Mesodermal cell (in vitro differentiated cells): ENCODE measurements around the gene ARID1B.

ENCODE experiments used
- H3K27ac ChIP-seq: 2 replicates; pipeline ENCODE4 v1.7.0; 2013; ENCODE audit warnings: mild to moderate bottlenecking, low read depth, low read length, moderate library complexity; ENCODE audit not compliant: severe bottlenecking
- H3K36me3 ChIP-seq: 2 replicates; pipeline ENCODE4 v1.7.1; 2013; ENCODE audit warnings: mild to moderate bottlenecking, low read length, moderate library complexity; ENCODE audit not compliant: control insufficient read depth, insufficient read depth
- H3K4me1 ChIP-seq: one replicate; pipeline ENCODE4 v1.7.1; 2013; ENCODE audit warnings: mild to moderate bottlenecking, low read length; ENCODE audit not compliant: insufficient read depth, control insufficient read depth, poor library complexity, severe bottlenecking
- H3K4me3 ChIP-seq: 2 replicates; pipeline ENCODE4 v1.7.0; 2013; ENCODE audit warnings: low read length, control low read depth, mild to moderate bottlenecking; ENCODE audit not compliant: insufficient read depth, poor library complexity, severe bottlenecking; ENCODE audit errors: extremely low read depth
- H3K9me3 ChIP-seq: 2 replicates; pipeline ENCODE4 v1.7.1; 2013; ENCODE audit warnings: mild to moderate bottlenecking, low read length, moderate library complexity; ENCODE audit not compliant: control insufficient read depth
- WGBS, 2 experiments: methylation state at CpG; one replicate each; pipeline ENCODE4 v1.1.5; 2013; ENCODE audit warnings: missing lambda C conversion rate in 2 of 2; ENCODE audit not compliant: insufficient coverage in 2 of 2; 5-methylcytosine and 5-hydroxymethylcytosine counted together

Gene ARID1B

DNA sequence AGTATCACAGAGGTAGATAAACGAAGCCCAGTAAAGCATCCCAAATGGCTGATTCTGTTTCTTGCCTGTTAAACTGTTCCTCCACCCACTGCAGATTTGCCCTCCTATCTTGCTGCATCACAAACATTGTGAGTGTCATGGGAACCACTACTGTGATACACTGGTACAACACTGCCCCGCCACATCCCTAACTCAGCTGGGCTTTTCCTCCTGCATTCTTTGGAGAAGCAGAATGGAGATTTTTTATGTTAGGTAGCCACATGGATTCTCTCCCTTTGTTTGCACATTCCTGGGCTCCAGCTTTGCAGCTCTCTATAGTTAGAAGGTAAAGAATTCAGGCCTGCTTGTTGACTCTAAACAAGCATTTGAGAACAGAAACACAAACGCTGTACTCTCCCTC is 312.1 kb downstream of the ARID1B start:
- no peak overlapping the region for H3K4me3 ChIP-seq

GRCh38 chr6:157089851-157090250 is 312.7 kb downstream of the ARID1B start:
- H3K9me3 ChIP-seq: no peaks in the 10 kb centered on the region
- peak overlapping the region; percentile 87 for H3K27ac ChIP-seq
- peaks cover 31% of the 10 kb centered on the region for H3K36me3 ChIP-seq
- H3K4me1 ChIP-seq: peaks cover 32% of the 10 kb centered on the region
- WGBS, 2 experiments: 49 to 50% methylated on average over 6 to 7 of the region's 9 CpGs
- no peak overlapping the region for H3K4me3 ChIP-seq

More for the DNA sequence above, 312.1 kb downstream of the ARID1B start:
- Histone ChIP-seq H3K4me1 (peaks cover 32% of the 10 kb centered on the region), H3K36me3 (peaks cover 36% of the 10 kb centered on the region), H3K27ac (peak overlapping the region; percentile 87), H3K9me3 (no peaks in the 10 kb centered on the region)
- 0 to 29% methylated on average over 1 of the region's 3 CpGs for WGBS, 2 experiments

- H3K4me3 ChIP-seq: no peak overlapping the region
- H3K27ac ChIP-seq: no peak overlapping the region
- peaks cover 32% of the 10 kb centered on the region for H3K4me1 ChIP-seq
- WGBS, 2 experiments: 76 to 83% methylated on average over 9 of the region's 9 CpGs
- H3K9me3 ChIP-seq: no peaks in the 10 kb centered on the region
- H3K36me3 ChIP-seq: peaks cover 26% of the 10 kb centered on the region
These were observed 313.6 kb downstream of the ARID1B start for GRCh38 chr6:157090736-157091135.

- Histone ChIP-seq H3K4me3 (no peak overlapping the region), H3K4me1 (peaks cover 32% of the 10 kb centered on the region), H3K36me3 (peaks cover 30% of the 10 kb centered on the region), H3K27ac (no peak overlapping the region), H3K9me3 (no peaks in the 10 kb centered on the region)
- 100% methylated on average over 1 of the region's 2 CpGs; no CpG with 5 or more reads in 1 of the 2 experiments for WGBS, 2 experiments
These were observed 314.1 kb downstream of the ARID1B start for GRCh38 chr6:157091243-157091642.

DNA sequence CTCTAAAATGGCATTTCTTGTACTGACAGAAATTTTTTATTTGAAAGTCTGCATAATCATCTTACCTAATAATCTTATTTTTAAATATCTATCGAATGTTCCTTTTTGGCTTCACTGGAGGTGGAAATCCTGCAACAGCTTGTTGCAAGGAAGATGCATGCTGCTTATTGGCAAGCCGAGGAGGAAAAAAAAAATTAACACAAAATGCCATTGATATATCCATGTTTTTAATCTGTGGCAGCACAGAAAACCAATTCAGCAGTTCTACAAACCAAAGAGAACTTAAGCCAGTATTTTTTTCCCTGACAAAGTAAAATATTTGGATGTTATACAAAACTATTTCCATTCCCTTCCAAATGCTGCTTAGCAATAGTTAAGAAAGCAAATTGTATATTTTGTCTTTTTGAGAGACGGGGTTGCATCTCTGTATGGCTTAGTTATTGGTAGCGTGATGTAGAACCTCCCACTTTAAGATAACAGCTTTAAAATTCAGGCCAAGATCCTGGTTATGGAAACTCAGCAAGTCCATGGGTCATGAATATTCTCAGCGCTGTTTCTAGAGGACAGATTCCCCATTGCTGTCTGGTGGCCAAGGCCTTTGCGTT is 314.8 kb downstream of the ARID1B start:
- WGBS, 2 experiments: 90 to 100% methylated on average over 2 to 3 of the region's 6 CpGs
- Histone ChIP-seq H3K4me1 (peaks cover 32% of the 10 kb centered on the region), H3K27ac (no peak overlapping the region), H3K9me3 (no peaks in the 10 kb centered on the region), H3K36me3 (peaks cover 29% of the 10 kb centered on the region), H3K4me3 (no peak overlapping the region)

DNA sequence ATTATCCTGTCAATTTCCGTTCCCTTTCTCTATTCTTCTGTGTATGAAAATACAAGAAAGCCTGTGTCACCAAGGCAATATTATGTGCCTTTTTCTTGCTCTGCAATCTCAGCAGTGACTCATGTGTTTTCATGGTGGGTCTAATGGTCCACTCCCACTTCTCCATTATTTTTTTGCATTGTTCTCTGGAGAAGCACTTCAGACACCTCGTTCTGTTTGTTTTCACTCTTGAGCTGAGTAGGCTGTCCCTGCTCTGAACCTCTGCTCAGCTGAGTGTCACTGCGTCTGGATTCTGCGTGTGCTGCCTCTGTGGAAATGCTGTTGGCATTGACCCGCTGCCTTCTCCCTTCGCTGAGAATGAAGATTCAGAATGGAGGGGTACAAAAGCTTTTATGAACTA is 315.6 kb downstream of the ARID1B start:
- Histone ChIP-seq H3K36me3 (peaks cover 28% of the 10 kb centered on the region), H3K4me3 (no peak overlapping the region), H3K9me3 (no peaks in the 10 kb centered on the region), H3K27ac (peak overlapping the region; percentile 51), H3K4me1 (peaks cover 32% of the 10 kb centered on the region)
- 81 to 88% methylated on average over 5 to 6 of the region's 6 CpGs for WGBS, 2 experiments

DNA sequence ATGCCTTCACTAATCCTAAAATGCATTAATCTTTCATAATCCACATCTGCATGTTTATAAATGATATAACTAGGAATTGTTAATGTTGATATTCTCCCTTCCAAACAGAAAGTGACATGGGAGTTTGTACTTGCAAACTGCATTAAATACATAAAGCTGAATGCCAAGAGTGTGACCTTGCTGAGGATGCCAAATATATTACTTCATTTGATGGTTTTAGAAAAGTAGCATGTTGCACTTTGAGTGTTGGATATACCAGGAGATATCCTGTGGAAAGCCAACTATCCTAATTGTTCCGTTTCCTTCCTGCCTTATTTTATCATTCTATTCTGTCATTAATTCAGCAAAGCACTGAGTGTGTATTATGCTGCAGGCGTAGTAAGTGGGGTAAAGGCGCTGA is 316.4 kb downstream of the ARID1B start:
- H3K4me1 ChIP-seq: peaks cover 31% of the 10 kb centered on the region
- H3K36me3 ChIP-seq: peaks cover 33% of the 10 kb centered on the region
- H3K4me3 ChIP-seq: no peak overlapping the region
- no CpG with 5 or more reads among the region's 3 CpGs for WGBS, 2 experiments
- H3K27ac ChIP-seq: no peak overlapping the region
- H3K9me3 ChIP-seq: no peaks in the 10 kb centered on the region

- Histone ChIP-seq H3K27ac (no peak overlapping the region), H3K4me1 (peaks cover 26% of the 10 kb centered on the region)
- 100% methylated on average over 3 to 4 of the region's 6 CpGs for WGBS, 2 experiments
These were observed 316.9 kb downstream of the ARID1B start for GRCh38 chr6:157094038-157094437.

DNA sequence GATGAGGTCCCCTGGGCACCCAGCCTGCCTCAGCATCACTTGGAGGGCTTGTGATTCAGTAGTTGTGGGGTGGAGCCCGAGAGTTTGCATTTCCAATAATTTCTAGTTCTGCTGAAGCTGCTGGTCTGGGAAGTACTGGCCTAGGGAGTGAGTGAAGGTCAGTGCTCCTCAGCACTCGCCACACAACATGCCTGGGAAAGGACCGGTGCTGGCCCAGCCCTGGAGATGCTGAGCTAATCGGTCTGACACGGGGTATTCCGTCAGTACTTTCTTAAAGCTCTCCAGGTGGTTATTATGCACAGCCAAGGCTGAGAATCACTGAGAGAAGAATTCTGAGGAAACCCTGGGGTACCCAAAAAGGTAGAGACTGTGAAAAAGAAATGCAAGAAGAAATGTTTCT is 317.9 kb downstream of the ARID1B start:
- Histone ChIP-seq H3K36me3 (peaks cover 40% of the 10 kb centered on the region), H3K4me1 (peaks cover 17% of the 10 kb centered on the region), H3K27ac (no peak overlapping the region), H3K9me3 (no peaks in the 10 kb centered on the region), H3K4me3 (no peak overlapping the region)
- 88 to 94% methylated on average over 5 to 6 of the region's 6 CpGs for WGBS, 2 experiments

More at GRCh38 chr6:157094038-157094437, 316.9 kb downstream of the ARID1B start:
- H3K36me3 ChIP-seq: peaks cover 34% of the 10 kb centered on the region
- H3K4me3 ChIP-seq: no peak overlapping the region
- H3K9me3 ChIP-seq: no peaks in the 10 kb centered on the region

DNA sequence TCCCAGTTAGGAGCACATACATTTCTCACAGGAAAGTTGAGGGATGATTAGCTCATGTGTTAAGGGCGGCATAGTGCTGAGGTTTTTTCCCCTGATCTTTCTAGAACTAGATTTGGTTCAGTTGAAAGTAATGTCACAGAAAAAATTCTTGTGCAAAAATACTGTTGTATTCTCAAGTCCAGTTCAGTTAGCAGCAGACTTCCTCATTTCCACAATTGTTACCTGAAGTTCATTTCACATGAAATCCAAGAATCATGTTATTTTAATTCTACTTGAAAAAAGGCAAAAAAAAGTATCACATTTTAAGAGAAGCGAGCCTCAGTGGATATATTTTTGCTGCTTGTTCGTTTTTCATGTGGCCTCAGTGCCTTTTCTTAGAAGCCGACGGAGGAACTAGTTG is 318.4 kb downstream of the ARID1B start:
- peaks cover 41% of the 10 kb centered on the region for H3K36me3 ChIP-seq

GRCh38 chr6:157096105-157096504 is 318.9 kb downstream of the ARID1B start:
- 93 to 98% methylated on average over 3 to 4 of the region's 6 CpGs for WGBS, 2 experiments
- Histone ChIP-seq H3K4me3 (no peak overlapping the region), H3K36me3 (peaks cover 37% of the 10 kb centered on the region), H3K27ac (no peak overlapping the region), H3K4me1 (peaks cover 17% of the 10 kb centered on the region), H3K9me3 (no peaks in the 10 kb centered on the region)

More for the DNA sequence above, 318.4 kb downstream of the ARID1B start:
- no peaks in the 10 kb centered on the region for H3K9me3 ChIP-seq
- peaks cover 17% of the 10 kb centered on the region for H3K4me1 ChIP-seq
- H3K4me3 ChIP-seq: no peak overlapping the region
- no peak overlapping the region for H3K27ac ChIP-seq
- WGBS, 2 experiments: 92 to 96% methylated on average over 4 of the region's 5 CpGs
